ENCODE measurements around the gene INTS7. TPM values are rescaled to one million over a fixed set of nuclear protein-coding genes. Genes with fewer than 3 reads are reported as not detected.

Gene INTS7
- total RNA-seq, 2 experiments from 2014 or later = 2.9 to 3.2 TPM

DNA sequence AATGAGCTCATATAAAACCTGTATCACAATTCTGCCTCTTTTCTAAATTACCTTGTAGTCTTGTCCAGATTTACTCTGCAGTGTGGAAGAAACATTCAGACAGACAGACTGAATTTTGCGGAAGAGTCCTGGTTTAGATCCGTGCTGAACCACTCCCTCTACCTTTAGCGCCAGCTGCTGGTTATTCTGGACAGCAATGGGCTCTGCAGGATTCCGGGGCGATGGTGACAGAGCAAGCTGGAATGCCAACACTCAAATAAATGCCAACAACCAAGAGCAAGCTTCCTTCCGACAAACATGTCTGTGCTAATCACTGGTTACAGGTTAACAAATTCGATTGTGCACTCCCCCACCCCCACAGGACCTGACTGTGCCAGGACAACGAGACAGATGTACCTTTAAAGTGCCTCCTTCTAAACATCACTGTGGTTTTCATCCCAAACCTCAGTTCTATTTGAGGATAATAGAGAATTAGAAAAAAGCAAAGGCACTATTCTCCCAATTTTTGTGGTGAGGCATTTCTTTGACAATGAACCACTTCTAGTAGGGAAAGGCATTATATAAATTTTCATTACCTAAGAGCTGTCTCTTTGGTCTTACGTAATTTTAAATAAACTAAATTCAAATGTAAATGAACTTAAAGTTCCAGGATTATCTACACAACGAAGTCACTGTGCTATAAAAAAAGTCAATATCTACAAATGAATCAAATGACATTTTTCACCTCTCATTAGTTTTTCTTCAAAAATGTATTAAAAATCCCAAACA lies 90.4 kb downstream of the INTS7 start:
- CTCF ChIA-PET = no interaction called here
- H3K4me3 ChIP-seq (ENCODE audit: low read length) = no peak overlapping the region
- H3K9me3 Mint-ChIP-seq = no peaks in the 10 kb centered on the region
- no peak overlapping the region for H3K27ac ChIP-seq (ENCODE audit: low read depth in 1 of 2, low read length in 2 of 2)
- H3K4me1 ChIP-seq (ENCODE audit: insufficient read depth, low read length) = no peaks in the 10 kb centered on the region
- DNase-seq (no peak), ATAC-seq (ENCODE audit: poor library complexity) (no peak)
- peaks cover 22% of the 10 kb centered on the region for H3K36me3 Mint-ChIP-seq (ENCODE audit: low read depth)
- no peaks in the 10 kb centered on the region for H3K9me3 ChIP-seq (ENCODE audit: control insufficient read depth in 1 of 2, insufficient read depth in 1 of 2, low read length in 2 of 2)
- H3K27me3 Mint-ChIP-seq = no peaks in the 10 kb centered on the region
- intact Hi-C loops (cut with DNase I, micrococcal nuclease) = no loop called here
- H3K27ac Mint-ChIP-seq = no peak overlapping the region
- H3K4me3 Mint-ChIP-seq = no peak overlapping the region
- no peak for TF ChIP-seq CTCF (IDR thresholded peaks at IDR 0.05)
- H3K4me1 Mint-ChIP-seq (ENCODE audit: low read depth) = peaks cover 10% of the 10 kb centered on the region
- no peaks in the 10 kb centered on the region for H3K27me3 ChIP-seq (ENCODE audit: control insufficient read depth in 1 of 2, insufficient read depth in 2 of 2, low read length in 2 of 2)
- POLR2A ChIA-PET = no interaction called here
- H3K36me3 ChIP-seq (ENCODE audit: insufficient read depth, low read length) = peaks cover 3% of the 10 kb centered on the region

GRCh38 chr1:211942583-211942982 lies 92.8 kb downstream of the INTS7 start:
- ChIA-PET CTCF (no interaction called here), POLR2A (no interaction called here)
- no peak overlapping the region for H3K27ac Mint-ChIP-seq
- H3K36me3 Mint-ChIP-seq (ENCODE audit: low read depth) = peaks cover 22% of the 10 kb centered on the region
- peaks cover 2% of the 10 kb centered on the region for H3K4me1 ChIP-seq (ENCODE audit: insufficient read depth, low read length)
- H3K4me3 ChIP-seq (ENCODE audit: low read length) = no peak overlapping the region
- no peak for TF ChIP-seq CTCF (IDR thresholded peaks at IDR 0.05)
- no peaks in the 10 kb centered on the region for H3K27me3 Mint-ChIP-seq
- H3K27ac ChIP-seq (ENCODE audit: low read depth in 1 of 2, low read length in 2 of 2) = no peak overlapping the region
- DNase-seq = no peak
- no peak overlapping the region for H3K4me3 Mint-ChIP-seq
- ATAC-seq (ENCODE audit: poor library complexity) = no peak
- no peaks in the 10 kb centered on the region for H3K9me3 Mint-ChIP-seq
- intact Hi-C loops (cut with DNase I, micrococcal nuclease) = no loop called here
- H3K4me1 Mint-ChIP-seq (ENCODE audit: low read depth) = peaks cover 29% of the 10 kb centered on the region
- peaks cover 3% of the 10 kb centered on the region for H3K36me3 ChIP-seq (ENCODE audit: insufficient read depth, low read length)
- no peaks in the 10 kb centered on the region for H3K9me3 ChIP-seq (ENCODE audit: control insufficient read depth in 1 of 2, insufficient read depth in 1 of 2, low read length in 2 of 2)
- no peaks in the 10 kb centered on the region for H3K27me3 ChIP-seq (ENCODE audit: control insufficient read depth in 1 of 2, insufficient read depth in 2 of 2, low read length in 2 of 2)

DNA sequence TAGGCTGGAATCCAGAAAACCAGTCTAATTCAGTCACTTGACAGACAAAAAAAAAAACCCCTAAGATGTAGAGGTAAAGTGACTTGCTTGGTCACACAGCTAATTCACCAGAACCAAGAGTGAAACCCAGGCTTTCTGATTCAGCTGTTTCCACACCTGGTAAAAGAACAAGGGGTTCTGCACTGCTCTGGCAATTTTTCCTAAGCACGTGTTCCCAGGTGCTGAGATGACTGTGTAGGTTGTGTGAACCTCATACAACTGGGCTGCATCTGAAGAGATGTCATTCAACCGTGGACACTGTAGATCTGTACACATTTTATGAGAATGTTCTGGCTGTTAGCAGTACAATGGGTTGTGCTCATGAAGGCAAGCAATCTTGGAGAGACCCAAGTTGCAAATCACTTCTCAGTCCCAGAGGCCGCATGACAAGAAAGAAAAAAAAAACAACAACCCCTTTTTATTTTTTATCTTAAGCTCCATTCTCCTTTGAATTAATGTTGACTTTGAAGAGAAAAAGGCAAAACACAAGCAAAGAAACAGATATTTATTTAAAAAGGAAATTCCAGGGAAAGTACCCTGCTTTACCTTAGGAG lies 95.4 kb downstream of the INTS7 start:
- Histone ChIP-seq H3K27ac (ENCODE audit: low read depth in 1 of 2, low read length in 2 of 2) (no peak overlapping the region), H3K36me3 (ENCODE audit: insufficient read depth, low read length) (peaks cover 3% of the 10 kb centered on the region), H3K9me3 (ENCODE audit: control insufficient read depth in 1 of 2, insufficient read depth in 1 of 2, low read length in 2 of 2) (no peaks in the 10 kb centered on the region), H3K4me1 (ENCODE audit: insufficient read depth, low read length) (peaks cover 2% of the 10 kb centered on the region), H3K4me3 (ENCODE audit: low read length) (no peak overlapping the region), H3K27me3 (ENCODE audit: control insufficient read depth in 1 of 2, insufficient read depth in 2 of 2, low read length in 2 of 2) (no peaks in the 10 kb centered on the region)
- no peak overlapping the region for H3K4me3 Mint-ChIP-seq
- ChIA-PET CTCF (interaction anchor here (1.0 kb wide), 1 partner anchor 259 kb away, joined by 4 read pairs; no protein-coding TSS in a partner anchor), POLR2A (no interaction called here)
- no peak for TF ChIP-seq CTCF (IDR thresholded peaks at IDR 0.05)
- H3K9me3 Mint-ChIP-seq = no peaks in the 10 kb centered on the region
- H3K27me3 Mint-ChIP-seq = no peaks in the 10 kb centered on the region
- DNase-seq (no peak), ATAC-seq (ENCODE audit: poor library complexity) (no peak)
- H3K4me1 Mint-ChIP-seq (ENCODE audit: low read depth) = peaks cover 38% of the 10 kb centered on the region
- peak overlapping the region; percentile 49 for H3K27ac Mint-ChIP-seq
- peaks cover 17% of the 10 kb centered on the region for H3K36me3 Mint-ChIP-seq (ENCODE audit: low read depth)
- intact Hi-C loops (cut with DNase I, micrococcal nuclease) = no loop called here

Measured in CD4-positive, alpha-beta T cell (primary cell).